GM18498 (cell line): ENCODE data around the gene ZAR1.

ENCODE experiments used
- ATAC-seq: cut with Tn5 transposase; IDR thresholded peaks from one replicate; pipeline ENCODE4 v1.9.1; 2021; ENCODE audit warnings: mild to moderate bottlenecking, moderate library complexity; ENCODE audit not compliant: unreplicated experiment

Gene ZAR1

DNA sequence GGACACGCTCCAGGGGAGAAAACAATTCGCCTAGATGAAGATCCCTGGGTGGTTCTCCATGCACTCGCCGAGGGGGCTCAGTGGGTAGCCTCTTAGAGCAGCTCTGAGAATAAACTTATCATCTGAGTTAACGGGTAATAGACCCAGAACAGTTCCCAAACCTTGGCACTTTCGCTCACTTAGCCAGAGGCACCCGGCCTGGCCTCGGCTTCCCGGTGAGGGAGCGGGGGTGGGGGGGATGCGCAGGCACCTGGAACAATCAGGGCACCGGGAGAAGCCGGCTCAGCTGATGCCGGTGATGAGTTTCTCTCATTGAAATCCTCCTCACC, 405 bp upstream of the ZAR1 start:
- ATAC-seq, result peak; percentile 4

DNA sequence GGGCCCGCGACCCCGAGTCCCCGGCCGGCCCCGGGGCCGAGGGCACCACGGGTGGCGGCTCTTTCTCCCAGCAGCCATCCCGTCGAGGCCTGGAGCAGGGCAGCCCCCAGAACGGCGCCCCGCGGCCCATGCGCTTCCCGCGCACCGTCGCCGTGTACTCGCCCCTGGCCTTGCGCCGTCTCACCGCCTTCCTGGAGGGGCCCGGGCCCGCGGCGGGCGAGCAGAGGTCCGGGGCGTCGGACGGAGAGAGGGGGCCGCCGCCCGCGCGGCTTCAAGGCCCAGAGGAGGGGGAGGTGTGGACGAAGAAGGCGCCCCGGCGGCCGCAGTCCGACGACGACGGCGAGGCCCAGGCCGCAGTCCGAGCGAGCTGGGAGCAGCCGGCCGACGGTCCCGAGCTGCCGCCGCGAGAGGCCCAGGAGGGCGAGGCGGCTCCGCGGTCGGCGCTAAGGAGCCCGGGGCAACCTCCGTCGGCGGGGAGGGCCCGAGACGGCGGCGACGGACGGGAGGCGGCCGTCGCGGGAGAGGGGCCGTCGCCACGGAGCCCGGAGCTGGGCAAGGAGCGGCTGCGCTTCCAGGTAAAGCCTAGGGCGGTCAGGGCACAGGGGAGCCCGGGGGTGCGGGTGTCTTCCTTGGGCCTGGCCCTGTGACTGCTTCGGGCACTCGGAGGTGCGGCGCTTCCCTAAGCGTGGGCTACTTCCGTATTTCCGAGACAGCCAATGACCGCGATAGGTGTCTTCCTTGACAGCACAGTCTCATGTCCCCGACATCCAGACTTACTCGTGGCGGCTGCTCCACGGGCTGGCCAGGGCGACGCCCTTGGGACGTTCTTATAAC, 845 bp downstream of the ZAR1 start:
- ATAC-seq, result no peak

DNA sequence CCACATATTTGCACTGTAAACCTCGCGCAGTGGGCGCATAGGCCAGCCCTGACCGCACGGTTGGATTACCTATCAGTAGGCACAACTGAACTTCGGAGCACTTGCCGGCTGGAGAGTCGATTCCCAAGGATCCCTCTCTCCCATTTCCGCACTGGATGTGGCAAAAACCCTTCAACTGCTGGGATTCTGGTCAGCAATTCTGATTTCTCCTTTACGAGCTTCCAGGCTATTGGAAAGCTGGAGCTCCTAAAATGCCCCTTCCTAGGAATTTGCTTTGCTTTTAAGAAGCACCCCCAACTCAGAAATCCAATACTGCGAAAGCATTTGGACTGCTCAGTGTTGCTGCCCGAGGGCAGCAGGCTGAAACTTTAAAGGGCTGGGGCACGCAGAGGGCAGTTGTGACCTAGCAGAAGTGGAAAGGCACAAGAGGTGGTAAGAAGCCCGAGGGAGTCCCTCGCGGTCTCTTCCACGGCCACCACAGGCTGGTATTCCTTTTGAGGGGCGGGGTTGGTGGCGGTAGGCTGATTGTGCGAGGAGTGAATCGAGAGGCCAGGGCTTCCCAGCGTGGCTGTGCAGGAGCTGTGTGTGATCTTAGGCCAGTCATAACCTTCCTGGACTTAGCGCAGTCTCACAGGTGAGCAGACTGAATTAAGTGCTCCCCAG, 1.6 kb downstream of the ZAR1 start:
- ATAC-seq, result no peak

DNA sequence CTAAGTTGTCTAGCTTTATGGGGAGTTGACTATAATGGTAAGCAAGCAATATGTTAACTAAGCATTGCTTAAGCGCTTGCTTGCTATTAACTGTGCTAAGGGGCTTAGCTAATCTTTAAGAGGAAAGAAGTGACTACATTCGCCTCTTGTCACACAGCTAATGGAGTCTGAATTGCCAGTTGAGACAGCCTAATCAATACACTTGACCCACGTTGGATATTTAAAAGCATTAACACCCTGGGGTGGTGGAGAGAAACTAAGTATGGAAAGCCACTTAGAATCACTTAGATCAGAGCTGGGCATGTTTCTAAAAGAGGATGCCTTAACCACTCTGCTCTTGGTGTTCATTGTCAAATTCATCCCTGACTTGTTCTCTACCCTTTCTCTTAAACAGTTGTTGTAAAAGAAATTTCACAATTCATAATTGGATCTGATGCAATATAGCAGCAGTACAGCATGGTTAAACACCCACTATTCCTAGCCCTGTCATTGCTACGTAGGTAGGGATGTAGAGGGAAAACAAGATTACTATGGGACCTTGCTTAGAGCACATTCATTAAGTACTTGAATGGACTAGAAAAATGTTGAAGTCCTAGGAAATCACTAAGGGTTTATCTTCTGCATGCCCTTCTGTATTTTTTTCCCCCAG, 3.5 kb downstream of the ZAR1 start:
- no peak for ATAC-seq

DNA sequence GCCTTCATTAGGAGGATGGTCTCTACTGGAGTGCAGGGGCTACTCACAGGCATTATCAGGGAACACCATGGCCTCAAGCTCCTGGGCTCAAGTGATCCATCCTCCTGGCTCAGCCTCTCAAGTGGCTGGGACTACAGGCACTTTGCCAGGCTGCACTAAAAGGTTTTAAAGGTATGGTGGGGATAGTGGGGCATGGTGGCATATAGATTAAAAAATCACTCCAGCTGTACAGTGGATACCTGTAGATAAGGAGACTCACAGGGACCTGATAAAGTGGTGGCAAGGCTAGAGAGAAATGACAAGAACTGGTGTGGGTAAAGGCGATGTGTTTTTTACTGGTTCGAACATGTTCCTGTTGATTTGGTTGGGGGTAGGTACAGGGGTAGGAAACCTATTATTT, 5.9 kb downstream of the ZAR1 start:
- no peak for ATAC-seq

DNA sequence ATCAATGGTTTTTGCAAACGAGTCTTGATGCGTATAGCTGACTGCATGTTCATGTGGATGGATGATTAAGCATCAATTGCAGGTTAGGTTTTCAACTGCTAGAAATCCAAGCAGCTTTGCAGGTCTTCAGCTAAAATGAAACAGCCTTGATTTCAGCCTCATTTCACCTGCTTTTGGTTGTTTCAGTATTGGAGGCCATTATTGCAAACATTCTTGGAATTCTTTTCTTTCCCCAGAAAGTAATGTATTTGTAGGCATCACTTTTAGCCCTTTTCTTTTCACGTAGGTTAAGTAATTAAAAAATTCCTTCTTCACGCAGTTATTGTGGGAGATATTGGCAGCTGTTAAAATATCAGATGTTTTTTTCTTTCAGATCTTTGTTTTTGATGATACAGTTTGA, 8.8 kb downstream of the ZAR1 start:
- no peak for ATAC-seq

DNA sequence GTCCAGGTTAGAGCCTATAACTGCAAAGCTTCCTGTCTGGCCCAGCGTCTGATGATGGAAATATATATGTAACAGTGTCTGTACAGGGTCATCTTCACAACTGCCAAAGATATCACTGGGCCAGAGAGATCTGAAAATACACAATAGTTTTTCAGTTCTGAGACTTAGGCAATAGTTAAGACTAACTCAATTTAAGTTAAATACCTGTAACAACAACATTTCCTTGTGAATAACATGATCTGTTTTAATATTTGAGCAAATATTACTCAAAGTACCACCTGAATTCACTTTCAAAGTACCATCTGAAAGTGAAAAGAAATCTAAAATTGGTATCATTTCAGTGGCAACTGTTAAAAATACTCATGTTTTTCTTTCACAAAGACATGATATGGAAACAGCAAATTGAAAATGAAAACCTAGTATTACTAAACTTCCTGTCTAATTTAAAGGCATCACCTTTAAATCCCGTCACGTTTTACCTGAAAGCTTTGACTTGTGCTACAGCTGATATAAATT, 9.6 kb downstream of the ZAR1 start:
- ATAC-seq, result peak; percentile 87

DNA sequence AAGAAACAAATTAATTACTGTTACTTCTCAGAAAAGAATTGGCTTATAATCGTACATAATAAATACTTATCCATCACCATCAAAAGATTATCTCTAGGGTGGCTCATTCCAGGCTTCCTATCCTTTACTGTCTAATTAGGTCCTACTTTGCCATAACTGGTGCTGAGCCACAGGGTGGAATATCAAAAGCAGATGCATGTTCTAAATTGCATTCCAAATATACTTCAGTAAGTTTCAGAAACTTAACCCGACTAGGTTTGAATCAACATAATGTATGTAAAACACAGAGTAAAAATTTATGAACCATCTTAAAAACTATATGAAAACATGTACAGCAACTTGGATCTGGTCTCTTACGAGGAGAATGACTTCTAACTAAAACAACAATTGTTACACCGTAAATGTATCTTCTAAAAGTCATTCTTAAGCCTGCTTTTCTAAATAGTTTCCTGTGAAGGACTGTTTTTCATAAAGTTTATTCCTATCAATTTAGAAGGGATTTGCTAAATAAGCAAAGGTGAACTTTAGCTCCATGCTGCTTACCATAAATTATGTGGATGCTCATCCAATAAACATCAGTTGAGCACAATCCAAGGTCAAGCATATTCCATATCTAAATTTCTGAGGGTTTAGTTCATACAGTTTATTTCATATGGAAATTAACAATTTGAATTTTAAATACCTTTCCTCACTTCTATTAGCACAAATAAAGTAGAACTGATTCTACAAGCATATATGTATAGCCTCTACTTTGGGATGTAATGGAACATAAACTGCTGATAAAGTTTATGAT, 13.4 kb downstream of the ZAR1 start:
- no peak for ATAC-seq

DNA sequence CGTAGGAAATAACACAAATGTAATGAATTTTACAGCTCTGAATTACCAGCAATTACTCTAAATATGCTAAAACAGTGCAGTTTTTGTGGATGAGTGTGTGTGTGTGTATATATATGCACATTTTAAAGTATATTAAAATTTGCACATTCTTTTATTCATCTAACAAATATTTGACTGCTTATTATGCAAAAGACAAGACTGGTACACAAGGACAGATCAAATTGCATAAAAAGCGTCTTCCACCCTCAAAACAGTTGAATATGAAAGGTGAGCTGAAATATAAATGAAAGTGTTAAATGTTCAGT, 13.9 kb downstream of the ZAR1 start:
- ATAC-seq, result no peak

DNA sequence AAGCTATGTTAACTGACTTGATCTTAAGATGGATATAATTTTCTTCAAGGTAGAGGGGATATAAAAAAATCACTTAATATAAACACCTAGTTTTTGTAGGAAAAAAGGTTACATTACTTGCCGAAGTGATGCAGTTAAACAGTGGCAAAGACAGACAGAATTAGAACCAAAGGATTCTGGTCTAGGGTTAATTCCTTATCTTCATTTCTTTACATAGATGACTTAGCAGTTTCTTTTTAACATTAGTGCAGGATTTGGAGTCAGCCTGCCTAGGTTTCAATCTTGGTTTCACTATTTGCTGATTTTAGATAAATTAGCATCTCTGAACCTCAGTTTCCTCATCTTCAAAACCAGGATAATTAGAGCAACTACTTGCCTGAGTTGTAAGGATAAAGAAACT, 14.3 kb downstream of the ZAR1 start:
- ATAC-seq, result no peak

DNA sequence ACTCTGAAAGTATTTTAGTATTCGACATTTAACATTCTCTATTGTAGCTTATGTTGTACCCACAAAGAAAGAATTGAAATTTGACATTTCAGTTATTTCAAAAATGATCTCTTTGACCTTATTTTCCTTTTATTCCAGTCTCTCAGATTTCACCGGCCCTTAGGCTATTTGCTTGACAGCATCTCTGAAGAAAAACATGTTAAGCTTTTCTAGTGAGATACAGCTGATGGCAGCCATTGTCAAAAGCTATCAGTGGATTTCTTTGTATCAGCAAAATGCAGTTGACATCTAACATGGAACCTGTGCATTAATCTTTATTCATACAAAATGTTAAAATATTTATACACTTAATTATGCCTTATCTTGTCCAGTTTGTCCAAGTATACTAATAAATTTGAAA, 16.7 kb downstream of the ZAR1 start:
- no peak for ATAC-seq

DNA sequence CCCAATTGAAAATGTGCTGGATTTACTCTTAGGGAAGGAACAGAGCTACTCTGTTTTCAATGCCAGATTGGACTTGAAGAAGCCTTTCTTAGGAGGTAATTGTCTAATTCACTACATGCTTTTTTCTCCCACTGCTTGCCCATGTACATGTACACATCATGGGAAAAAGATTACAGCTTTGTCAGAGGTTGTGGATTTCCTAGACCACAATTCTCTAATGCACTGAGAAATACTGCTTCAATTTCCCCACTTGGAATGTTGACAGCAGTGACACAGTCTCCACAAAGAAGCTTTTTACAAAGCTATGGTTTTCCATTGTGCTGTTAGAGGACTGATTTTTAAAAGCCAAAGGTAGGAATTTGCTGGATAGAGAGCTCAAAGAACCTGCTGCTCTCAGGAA, 19.5 kb downstream of the ZAR1 start:
- no peak for ATAC-seq

DNA sequence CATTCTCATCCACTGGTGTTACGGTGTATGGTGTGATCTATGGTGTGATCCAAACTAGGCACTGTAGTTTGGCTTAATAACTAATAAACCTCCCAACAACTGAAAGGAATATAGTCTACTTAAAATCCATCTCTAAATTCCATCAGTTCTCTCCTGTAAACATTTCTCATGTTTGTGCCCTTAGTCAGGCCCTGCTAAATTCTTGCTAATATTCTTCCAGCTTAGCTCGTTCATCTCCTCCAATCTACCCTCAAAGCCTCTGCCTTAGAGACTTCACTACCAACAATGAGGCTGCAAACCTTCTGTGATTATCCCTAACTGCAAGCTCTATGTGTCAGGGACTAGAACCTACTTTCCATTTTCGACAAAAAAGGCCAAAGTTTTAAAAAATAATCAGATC, 28.1 kb downstream of the ZAR1 start:
- no peak for ATAC-seq

DNA sequence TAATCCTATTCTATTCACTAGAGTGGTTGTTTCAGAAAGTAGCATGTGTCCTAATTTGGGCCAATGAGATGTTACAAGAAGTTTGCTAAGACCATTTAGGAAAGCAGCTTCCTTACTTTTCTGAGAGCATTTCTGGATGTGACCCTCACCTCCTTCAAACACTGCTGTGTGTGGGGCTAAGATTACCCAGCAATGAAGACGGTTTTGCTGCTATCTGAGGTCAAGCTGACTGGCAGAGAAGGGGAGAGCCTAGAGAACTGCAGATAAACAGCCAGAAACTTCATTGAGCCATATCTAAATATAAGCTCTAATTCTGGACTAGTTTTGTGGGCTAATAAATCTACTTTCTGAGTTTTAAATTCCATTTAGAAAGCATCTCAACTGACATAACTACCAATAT, 36.4 kb downstream of the ZAR1 start:
- ATAC-seq, result no peak

DNA sequence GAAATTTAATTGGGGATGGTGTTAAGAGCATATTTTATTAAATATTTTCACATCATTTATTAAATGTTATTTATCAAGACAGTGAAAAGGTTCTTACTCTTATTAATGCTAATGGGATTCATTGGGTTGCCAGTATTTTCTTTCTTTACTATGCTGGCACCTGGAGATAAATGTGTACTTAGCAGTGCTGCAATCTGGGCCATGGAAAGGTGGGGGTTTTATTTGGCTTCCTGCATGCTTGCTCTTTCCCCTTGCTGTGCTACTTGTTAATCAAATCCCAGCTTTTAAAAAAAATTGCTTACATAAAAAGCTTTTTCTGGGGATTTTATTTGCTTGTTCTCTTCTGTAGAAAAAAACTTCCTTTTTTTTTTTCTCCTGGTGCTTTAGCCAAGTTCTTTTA, 48.3 kb downstream of the ZAR1 start:
- no peak for ATAC-seq

DNA sequence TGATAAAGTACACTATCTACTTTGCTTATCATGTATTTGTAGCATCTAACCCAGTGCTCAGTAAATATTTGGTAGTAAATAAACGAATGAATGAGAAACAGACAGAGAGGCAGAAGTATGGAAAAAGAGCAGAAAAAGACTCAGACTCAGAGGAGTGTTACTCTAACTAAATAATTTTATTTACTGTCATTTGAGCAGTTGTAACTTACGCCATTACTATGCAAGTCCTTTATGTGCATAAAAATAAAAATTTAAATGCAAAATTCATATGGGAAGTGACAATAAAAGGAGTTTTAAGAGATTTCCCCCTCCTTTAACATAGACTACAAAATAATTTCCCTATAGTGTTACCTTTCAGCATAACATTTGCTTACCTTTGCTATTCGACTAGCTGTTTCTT, 49.5 kb downstream of the ZAR1 start:
- ATAC-seq, result no peak

DNA sequence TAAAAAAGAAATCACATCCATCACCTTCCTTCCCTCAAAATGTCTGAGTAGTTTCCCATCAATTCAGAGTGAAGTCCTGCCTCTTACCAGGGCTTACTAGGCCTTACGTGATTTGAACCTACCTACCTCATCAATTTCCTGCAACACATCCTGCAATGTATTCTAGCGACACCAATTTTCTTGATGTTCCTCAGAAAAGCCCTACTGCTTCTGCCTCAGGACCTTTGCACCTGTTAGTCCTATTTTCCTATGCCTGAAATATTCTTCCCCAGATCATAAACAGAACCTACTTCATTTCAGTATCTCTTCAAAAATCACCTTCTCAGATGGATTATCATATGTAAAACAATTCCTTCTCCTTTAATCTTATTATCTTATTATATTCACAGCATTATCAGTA, 52.8 kb downstream of the ZAR1 start:
- no peak for ATAC-seq

DNA sequence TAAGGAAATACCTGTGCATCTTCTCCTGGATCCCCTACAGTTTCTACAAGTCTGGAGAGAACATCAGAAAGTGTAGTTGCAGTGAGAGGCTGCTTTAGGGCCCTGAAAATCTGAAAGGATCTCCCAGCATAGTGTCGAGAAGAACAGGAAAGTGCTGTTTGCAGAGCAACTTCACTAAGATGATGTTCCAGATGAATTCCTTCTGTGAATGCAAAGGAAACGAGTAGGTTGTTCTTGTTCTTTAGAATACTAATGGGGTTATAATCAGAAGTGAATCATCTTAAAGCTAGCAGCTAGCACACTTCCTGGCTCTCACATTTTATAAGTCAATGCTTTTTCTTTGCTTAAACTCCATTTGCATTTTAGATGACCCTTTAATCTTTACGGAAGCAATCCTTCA, 53.7 kb downstream of the ZAR1 start:
- no peak for ATAC-seq
